NCI-H2227 (cell line): Measurements from ENCODE around the gene PCDH9.

Experiments used
- DNase-seq: peaks from one replicate; lab custom pipeline; 2025; ENCODE audit not compliant: unreplicated experiment; lab: John Stamatoyannopoulos, UW

The PCDH9 gene

GRCh38 chr13:66992719-66993118 lies 237.4 kb downstream of the PCDH9 start:
- DNase-seq: no peak

- no peak for DNase-seq
Measured at GRCh38 chr13:66992183-66992582, 238.0 kb downstream of the PCDH9 start.

GRCh38 chr13:66984241-66984640 lies 245.9 kb downstream of the PCDH9 start:
- DNase-seq: no peak

GRCh38 chr13:66981912-66982311 lies 248.2 kb downstream of the PCDH9 start:
- DNase-seq: no peak

- DNase-seq: no peak
Measured at GRCh38 chr13:66977161-66977560, 253.0 kb downstream of the PCDH9 start.

- DNase-seq: no peak
Measured at GRCh38 chr13:66974889-66975288, 255.2 kb downstream of the PCDH9 start.

- DNase-seq: no peak
Measured at GRCh38 chr13:66974174-66974573, 256.0 kb downstream of the PCDH9 start.

- DNase-seq: no peak
Measured at GRCh38 chr13:66972659-66973058, 257.5 kb downstream of the PCDH9 start.

GRCh38 chr13:66971004-66971403 lies 259.1 kb downstream of the PCDH9 start:
- no peak for DNase-seq

- DNase-seq: no peak
Measured at GRCh38 chr13:66969291-66969690, 260.8 kb downstream of the PCDH9 start.

- no peak for DNase-seq
Measured at GRCh38 chr13:66967811-66968597, 262.1 kb downstream of the PCDH9 start.

- no peak for DNase-seq
Measured at GRCh38 chr13:66965181-66965580, 265.0 kb downstream of the PCDH9 start.

- DNase-seq: no peak
Measured at GRCh38 chr13:66962953-66963352, 267.2 kb downstream of the PCDH9 start.

GRCh38 chr13:66958611-66959010 lies 271.5 kb downstream of the PCDH9 start:
- DNase-seq: no peak

GRCh38 chr13:66952507-66952906 lies 277.6 kb downstream of the PCDH9 start:
- no peak for DNase-seq

- no peak for DNase-seq
Measured at GRCh38 chr13:66951426-66951825, 278.7 kb downstream of the PCDH9 start.

- no peak for DNase-seq
Measured at GRCh38 chr13:66950666-66951065, 279.5 kb downstream of the PCDH9 start.

GRCh38 chr13:66948910-66949309 lies 281.2 kb downstream of the PCDH9 start:
- DNase-seq: no peak

- no peak for DNase-seq
Measured at GRCh38 chr13:66943530-66943929, 286.6 kb downstream of the PCDH9 start.

GRCh38 chr13:66940113-66940512 lies 290.0 kb downstream of the PCDH9 start:
- no peak for DNase-seq

GRCh38 chr13:66937423-66937822 lies 292.7 kb downstream of the PCDH9 start:
- DNase-seq: no peak

- DNase-seq: no peak
Measured at GRCh38 chr13:66933994-66934393, 296.1 kb downstream of the PCDH9 start.

GRCh38 chr13:66933527-66933926 lies 296.6 kb downstream of the PCDH9 start:
- no peak for DNase-seq
